NCI-H1417 treated with DMSO at 0.1 percent for 48 hours (cell line): ENCODE results near the gene SLC35F4.
"Not testable (repeated sequence)": the region's sequence is repeated elsewhere in the genome, so short reads cannot be mapped to it uniquely, and the experiment has no call there.

Experiments used
- DNase-seq: peaks from one replicate; lab custom pipeline; 2025; lab: John Stamatoyannopoulos, UW

The SLC35F4 gene

DNA sequence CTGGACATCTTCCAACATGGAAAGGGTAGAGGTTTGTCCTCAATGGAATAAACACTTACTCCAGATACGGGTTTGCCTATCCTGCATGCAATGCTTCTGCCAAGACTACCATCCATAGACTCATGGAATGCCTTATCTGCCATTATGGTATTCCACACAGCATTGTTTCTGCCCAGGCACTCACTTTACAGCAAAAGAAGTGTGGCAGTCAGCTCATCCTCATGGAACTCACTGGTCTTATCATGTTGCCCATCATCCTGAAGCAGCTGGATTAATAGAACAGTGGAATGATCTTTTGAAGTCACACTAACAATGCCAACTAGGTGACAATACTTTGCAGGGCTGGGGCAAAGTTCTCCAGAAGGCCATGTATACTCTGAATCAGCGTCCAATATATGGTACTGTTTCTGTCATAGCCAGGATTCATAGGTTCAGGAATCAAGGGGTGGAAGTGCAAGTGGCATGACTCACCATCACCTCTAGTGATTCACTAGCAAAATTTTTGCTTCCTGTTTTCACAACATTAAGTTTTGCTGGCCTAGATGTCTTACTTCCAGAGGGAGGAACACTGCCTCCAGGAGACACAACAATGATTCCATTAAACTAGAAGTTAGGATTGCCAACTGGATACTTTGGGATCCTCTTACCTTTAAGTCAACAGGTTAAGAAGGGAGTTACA lies 140.4 kb downstream of the SLC35F4 start:
- no peak for DNase-seq

GRCh38 chr14:57722141-57722540 lies 143.8 kb downstream of the SLC35F4 start:
- not testable (repeated sequence) for DNase-seq

DNA sequence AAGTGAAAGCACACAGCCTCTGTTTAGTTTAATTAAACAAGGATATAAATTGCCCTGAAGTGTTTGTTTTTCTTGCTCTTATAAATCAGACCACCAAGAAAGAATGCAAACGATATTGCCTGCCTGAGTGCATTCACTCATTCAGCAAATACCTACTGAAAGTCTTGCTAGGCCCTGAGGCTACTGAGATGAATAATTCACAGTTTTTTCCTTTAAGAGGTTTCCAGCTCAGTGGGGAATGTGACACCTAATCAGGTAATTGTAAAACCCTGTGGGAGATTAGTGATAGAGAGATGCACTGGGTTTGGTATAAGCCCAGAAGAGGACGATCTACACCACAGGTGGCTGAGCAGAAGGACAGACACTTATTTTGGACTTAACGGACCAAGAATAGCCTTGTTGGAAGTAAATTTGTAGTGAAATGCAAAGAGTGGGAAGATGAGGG lies 151.4 kb downstream of the SLC35F4 start:
- DNase-seq: peak; percentile 71

DNA sequence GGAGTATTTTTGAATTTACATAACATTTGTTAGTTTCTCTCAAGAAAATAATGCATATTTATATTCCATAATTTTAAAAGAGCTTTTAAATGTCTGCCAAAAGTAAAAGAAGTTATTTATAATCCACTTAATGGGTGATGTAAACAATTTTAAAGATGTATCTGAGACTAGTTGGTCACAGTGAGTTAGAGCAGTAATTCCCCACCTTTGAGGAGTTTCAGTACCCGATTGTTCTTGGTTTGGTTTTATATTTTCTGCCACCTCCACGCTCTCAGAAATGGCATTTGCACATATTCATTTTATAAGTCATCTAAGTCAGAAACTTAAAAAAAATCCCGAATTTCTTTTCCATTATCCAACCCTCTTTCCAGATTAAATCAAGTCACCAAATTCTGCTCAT lies 153.2 kb downstream of the SLC35F4 start:
- no peak for DNase-seq

DNA sequence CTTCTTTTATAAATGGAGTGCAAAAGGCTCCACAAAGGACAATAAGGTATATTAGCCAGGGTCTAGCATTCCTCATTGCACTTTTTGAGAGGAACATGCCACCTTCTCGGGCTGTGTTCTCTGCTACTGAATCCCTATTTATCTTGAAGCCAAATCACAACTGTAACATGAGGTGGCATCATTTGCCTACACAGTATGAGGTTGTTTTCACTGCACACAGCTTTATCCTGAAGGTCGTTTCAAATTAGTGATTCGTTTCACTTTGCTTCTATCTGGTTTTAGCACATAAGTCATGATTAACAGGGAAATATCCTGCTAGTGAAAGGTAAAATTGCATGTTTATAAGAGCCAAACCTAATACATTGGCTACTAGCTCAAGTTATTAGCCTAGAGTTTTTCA lies 153.8 kb downstream of the SLC35F4 start:
- no peak for DNase-seq

GRCh38 chr14:57709909-57710308 lies 156.0 kb downstream of the SLC35F4 start:
- DNase-seq: no peak

- not testable (repeated sequence) for DNase-seq
Observed at GRCh38 chr14:57709086-57709485, 156.8 kb downstream of the SLC35F4 start.

- no peak for DNase-seq
Observed at GRCh38 chr14:57707219-57707618, 158.7 kb downstream of the SLC35F4 start.

- DNase-seq: no peak
Observed at GRCh38 chr14:57704763-57705162, 161.1 kb downstream of the SLC35F4 start.

DNA sequence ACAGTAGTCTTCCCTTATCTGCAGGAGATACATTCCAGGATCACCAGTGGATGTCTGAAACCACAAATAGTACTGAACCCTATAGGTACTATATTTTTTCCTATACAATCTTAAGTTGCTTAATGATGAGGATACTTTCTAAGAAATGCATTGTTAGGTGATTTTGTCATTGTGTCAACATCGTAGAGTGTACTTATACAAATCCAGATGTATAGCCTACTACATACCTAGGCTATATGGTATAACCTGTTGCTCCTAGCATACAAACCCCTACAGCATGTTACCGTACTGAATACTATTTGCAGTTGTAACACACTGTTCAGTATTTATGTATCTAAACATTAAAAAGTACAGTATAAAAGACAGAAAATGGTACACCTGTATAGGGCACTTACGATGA lies 165.9 kb downstream of the SLC35F4 start:
- DNase-seq: no peak

GRCh38 chr14:57692671-57693070 lies 173.2 kb downstream of the SLC35F4 start:
- DNase-seq: no peak

DNA sequence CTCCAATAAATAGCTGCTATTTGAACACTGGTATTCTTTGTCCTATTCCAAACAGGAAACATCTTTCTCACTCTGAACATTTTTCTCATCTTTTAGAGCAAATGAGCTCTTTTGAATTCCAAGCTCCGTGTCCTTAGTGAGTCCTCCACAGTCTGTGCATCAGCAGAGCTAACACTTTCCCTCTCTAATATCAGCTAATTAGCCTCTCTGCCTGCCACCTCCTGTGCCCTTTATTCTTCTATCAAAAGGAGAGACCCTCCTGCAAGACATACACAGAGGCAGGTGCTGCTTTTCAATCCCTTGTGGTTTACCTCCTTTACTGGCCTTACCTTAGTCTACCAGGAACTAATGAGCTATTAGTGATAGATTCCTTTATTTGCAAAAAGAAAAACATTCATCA lies 178.5 kb downstream of the SLC35F4 start:
- DNase-seq: peak; percentile 67

DNA sequence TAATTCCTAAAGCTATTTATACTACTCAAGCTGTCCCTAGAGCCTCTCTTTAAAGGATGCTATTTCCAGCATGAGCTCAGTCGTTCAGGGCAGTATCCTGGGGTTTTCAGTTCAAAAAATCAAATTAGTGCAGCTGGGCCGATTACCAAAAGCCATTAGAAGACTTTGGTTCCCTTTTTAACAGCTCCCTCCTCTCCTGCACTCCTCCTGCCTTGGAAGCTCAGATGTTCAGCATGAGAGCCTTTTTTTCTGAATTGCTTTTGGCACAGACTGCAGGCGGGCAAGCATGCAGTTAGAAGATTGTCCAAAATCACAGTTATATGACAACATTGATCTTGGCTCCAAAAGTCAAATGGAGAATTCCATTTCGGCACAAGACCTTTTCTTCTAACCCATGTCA lies 179.6 kb downstream of the SLC35F4 start:
- no peak for DNase-seq

DNA sequence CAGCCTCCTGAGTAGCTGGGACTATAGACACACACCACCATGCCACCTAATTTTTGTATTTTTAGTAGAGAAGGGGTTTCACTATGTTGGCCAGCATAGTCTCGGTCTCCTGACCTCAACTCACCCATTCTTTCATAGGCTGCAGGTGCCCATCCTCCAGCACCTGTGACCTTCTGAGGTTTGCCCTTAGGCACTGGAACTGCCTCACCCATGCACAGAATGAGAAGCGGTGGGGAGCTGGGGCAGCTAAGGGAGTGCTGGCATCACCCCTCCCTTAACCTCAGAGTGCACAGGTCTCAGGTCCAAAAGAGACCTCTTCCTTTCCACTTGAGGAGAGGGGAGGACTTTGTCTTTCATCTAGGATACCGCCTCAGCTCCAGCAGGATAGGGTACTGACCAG lies 194.9 kb downstream of the SLC35F4 start:
- DNase-seq: no peak

DNA sequence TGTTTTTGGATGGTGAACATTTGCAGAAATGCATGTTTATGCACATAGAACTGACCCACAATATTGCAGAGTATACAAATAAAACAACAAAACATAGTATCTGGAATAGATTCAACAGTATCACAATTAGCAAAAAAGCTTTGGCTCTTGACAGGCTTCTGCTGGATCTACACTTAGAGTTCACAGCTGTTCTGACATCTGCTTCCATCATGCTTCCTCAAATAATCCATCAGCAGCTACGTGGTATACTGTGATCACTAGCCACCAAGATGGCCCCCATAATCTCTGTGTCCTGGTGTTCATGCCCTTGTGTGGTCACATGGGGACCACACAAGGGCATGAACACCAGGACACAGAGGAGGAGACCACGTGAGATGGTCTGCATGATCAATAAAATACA lies 205.7 kb downstream of the SLC35F4 start:
- no peak for DNase-seq

GRCh38 chr14:57659052-57659451 lies 206.8 kb downstream of the SLC35F4 start:
- no peak for DNase-seq

GRCh38 chr14:57657487-57657886 lies 208.4 kb downstream of the SLC35F4 start:
- no peak for DNase-seq

GRCh38 chr14:57656853-57657252 lies 209.0 kb downstream of the SLC35F4 start:
- no peak for DNase-seq

GRCh38 chr14:57652769-57653168 lies 213.1 kb downstream of the SLC35F4 start:
- no peak for DNase-seq

DNA sequence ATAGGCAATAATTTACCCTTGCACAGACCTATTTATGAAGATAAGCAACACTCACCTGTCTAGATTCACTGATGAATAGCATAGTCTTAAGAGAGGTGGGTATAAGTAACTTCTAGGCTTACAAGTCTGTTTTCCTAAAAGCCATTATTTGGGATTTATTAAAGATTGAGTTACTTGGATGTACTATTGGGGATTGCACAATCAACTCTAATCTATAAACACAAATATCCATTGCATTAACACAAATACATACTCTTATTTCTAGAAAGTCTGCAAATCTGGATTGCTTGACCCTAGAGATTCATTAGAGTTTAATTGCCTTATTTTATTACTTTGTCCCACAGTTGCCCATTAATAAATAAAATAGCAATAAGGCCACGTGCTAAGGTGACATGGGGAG lies 224.1 kb downstream of the SLC35F4 start:
- no peak for DNase-seq

GRCh38 chr14:57640036-57640435 lies 225.9 kb downstream of the SLC35F4 start:
- no peak for DNase-seq

- no peak for DNase-seq
Observed at GRCh38 chr14:57637901-57638300, 228.0 kb downstream of the SLC35F4 start.

DNA sequence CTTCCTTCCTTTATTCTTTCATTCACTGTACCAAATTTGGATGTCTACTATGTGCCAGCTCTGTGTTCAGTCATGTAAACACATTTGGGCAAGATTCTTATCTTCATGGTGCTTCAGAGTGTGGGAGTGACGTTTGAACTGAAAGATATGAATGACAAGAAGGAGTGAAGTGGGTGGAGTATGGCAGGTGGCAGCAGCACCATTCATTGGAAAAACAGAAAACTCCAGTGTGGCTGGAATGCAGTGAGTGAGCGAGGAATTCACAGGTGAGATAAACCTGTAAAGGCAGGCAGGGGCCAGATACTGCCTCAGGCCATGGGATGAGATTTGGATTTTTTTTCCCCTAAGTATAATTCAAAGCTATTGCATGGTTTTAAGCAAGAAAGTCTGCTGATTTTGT lies 231.6 kb downstream of the SLC35F4 start:
- no peak for DNase-seq

GRCh38 chr14:57632649-57633048 lies 233.2 kb downstream of the SLC35F4 start:
- no peak for DNase-seq
